Epithelial cell of proximal tubule (primary cell): ENCODE results near the gene OR51V1. TPM values are rescaled to one million over a fixed set of nuclear protein-coding genes. Genes with fewer than 3 reads are reported as not detected.
"Not testable (repeated sequence)": the region's sequence is repeated elsewhere in the genome, so short reads cannot be mapped to it uniquely, and the experiment has no call there.

Experiments used
- DNase-seq: peaks from one replicate; pipeline ENCODE4 v3.0.0-alpha.2; 2011; ENCODE audit warnings: low read depth
- H3K4me3 ChIP-seq: 2 replicates; pipeline ENCODE4 v1.5.1; 2011; ENCODE audit warnings: low read depth, mild to moderate bottlenecking, low read length
- CTCF ChIP-seq: conservative IDR thresholded peaks from 2 replicates; pipeline ENCODE4 v1.5.1; 2012; ENCODE audit warnings: low read depth, mild to moderate bottlenecking, low read length
- total RNA-seq: library from RNA; depleted of rRNA; stranded (reverse); fragments of >200 nt; gene quantifications from 2 replicates; pipeline ENCODE4 v1.2.3, GENCODE V29; 2015

The OR51V1 gene
- total RNA-seq, 1 donor from 2014 or later: not detected

GRCh38 chr11:5174934-5175333, 25.5 kb downstream of the OR51V1 start:
- no peak for TF ChIP-seq CTCF
- DNase-seq: no peak
- no peak overlapping the region for H3K4me3 ChIP-seq

- DNase-seq: no peak
- TF ChIP-seq CTCF: no peak
- no peak overlapping the region for H3K4me3 ChIP-seq
Measured at GRCh38 chr11:5171856-5172255, 28.6 kb downstream of the OR51V1 start.

- not testable (repeated sequence) for H3K4me3 ChIP-seq
Measured at GRCh38 chr11:5165898-5166297, 34.6 kb downstream of the OR51V1 start.

GRCh38 chr11:5164807-5165206, 35.7 kb downstream of the OR51V1 start:
- not testable (repeated sequence) for DNase-seq, H3K4me3 ChIP-seq

More at GRCh38 chr11:5165898-5166297, 34.6 kb downstream of the OR51V1 start:
- DNase-seq: not testable (repeated sequence)

GRCh38 chr11:5161045-5161444, 39.4 kb downstream of the OR51V1 start:
- DNase-seq, H3K4me3 ChIP-seq: not testable (repeated sequence)

GRCh38 chr11:5160217-5160616, 40.3 kb downstream of the OR51V1 start:
- not testable (repeated sequence) for H3K4me3 ChIP-seq, DNase-seq

GRCh38 chr11:5159806-5160205, 40.7 kb downstream of the OR51V1 start:
- no peak overlapping the region for H3K4me3 ChIP-seq
- DNase-seq: no peak
- TF ChIP-seq CTCF: no peak

- no peak for TF ChIP-seq CTCF
- DNase-seq: no peak
- no peak within 1 kb of the TSS for H3K4me3 ChIP-seq
Measured at GRCh38 chr11:5154657-5155056, 45.8 kb downstream of the OR51V1 start, which contains the start of gene OR52A1. Gene OR52A1 (minus strand): TSS chr11:5154757. CDS start chr11:5152369, 2,388 bp downstream.

- TF ChIP-seq CTCF: no peak
- no peak overlapping the region for H3K4me3 ChIP-seq
- DNase-seq: no peak
Measured at GRCh38 chr11:5153574-5154431, 46.7 kb downstream of the OR51V1 start.
